Activated CD8-positive, alpha-beta memory T cell treated with anti-CD3 and anti-CD28 coated beads for 36 hours (primary cell): ENCODE measurements around the gene INO80B. TPM values are rescaled to one million over a fixed set of nuclear protein-coding genes. Genes with fewer than 3 reads are reported as not detected.

ENCODE experiments used
- CTCF ChIA-PET: fragments of 350-600 bp; sonication (Branson Sonifier 250); formaldehyde crosslinking; loops from one replicate; lab custom pipeline; 2021; ENCODE audit warnings: antibody characterized with exemption; lab: Charles Lee
- POLR2A ChIA-PET: fragments of 350-600 bp; sonication (Branson Sonifier 250); formaldehyde crosslinking; loops from one replicate; lab custom pipeline; 2021; ENCODE audit warnings: antibody characterized with exemption; lab: Charles Lee
- total RNA-seq, 2 experiments: library from RNA; stranded (reverse); gene quantifications; one replicate each; pipeline ENCODE4 v1.2.3, GENCODE V29; 2021

INO80B gene
- total RNA-seq, 2 experiments from 2014 or later = 40.4 to 41.1 TPM

DNA sequence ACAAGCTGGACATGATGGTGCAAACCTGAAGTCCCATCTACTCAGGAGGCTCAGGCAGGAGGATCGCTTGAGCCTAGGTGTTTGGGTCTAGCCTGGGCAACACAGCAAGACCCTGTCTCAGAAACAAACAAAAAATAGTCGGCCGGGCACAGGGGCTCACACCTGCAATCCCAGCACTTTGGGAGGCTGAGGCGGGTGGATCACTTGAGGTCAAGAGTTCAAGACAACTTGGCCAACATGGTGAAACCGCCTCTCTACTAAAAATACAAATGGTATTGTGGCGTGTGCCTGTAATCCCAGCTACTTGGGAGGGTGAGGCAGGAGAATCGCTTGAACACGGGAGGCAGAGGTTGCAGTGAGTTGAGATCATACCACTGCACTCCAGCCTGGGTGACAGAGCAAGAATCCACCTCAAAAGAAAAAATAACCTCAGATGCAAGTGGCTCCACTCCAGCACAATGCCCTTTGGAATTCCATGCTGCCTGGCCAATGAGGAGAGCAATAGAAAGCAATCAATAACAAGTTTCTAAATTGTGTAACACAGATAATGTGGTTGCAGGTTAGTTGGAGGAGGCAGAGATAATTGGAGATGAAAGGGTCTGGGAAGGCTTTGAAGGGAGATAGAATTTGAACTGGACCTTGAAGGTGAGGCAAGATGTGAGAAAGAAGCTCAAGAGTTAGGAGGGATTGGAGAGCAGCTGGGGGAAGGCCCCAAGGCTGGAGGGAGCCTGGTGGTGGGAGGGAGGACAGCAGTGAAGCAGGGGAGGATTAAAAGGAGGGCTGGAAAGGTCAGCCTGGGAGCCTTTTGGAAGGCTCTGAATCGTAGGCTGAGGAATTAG lies 34.0 kb downstream of the INO80B start:
- POLR2A ChIA-PET = interaction anchor here (0.6 kb wide), 1 partner anchor 18 kb away, joined by 5 read pairs; no protein-coding TSS in a partner anchor
- CTCF ChIA-PET = interaction anchor here (0.7 kb wide), 1 partner anchor 28 kb away, joined by 3 read pairs; no protein-coding TSS in a partner anchor

DNA sequence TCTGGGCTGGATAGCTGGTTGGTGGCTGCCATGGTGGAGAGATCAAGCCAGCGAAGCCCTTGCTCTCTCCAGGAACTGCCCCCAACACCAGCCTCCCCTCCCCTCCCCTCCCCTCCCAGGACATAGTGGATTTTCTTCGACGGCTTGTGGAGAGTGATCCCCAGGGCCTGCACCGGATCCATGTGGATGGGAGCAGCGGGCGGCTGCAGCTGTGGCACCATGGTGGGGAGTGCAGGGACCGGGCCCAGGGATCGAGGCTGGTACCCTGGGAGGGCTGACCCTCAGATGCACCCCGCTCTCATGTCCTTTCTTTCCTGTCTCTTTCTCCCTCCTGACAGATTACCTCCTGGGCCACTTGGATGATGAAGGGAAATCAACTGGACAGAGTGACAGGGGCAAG lies 35.0 kb downstream of the INO80B start:
- ChIA-PET CTCF (no interaction called here), POLR2A (no interaction called here)

DNA sequence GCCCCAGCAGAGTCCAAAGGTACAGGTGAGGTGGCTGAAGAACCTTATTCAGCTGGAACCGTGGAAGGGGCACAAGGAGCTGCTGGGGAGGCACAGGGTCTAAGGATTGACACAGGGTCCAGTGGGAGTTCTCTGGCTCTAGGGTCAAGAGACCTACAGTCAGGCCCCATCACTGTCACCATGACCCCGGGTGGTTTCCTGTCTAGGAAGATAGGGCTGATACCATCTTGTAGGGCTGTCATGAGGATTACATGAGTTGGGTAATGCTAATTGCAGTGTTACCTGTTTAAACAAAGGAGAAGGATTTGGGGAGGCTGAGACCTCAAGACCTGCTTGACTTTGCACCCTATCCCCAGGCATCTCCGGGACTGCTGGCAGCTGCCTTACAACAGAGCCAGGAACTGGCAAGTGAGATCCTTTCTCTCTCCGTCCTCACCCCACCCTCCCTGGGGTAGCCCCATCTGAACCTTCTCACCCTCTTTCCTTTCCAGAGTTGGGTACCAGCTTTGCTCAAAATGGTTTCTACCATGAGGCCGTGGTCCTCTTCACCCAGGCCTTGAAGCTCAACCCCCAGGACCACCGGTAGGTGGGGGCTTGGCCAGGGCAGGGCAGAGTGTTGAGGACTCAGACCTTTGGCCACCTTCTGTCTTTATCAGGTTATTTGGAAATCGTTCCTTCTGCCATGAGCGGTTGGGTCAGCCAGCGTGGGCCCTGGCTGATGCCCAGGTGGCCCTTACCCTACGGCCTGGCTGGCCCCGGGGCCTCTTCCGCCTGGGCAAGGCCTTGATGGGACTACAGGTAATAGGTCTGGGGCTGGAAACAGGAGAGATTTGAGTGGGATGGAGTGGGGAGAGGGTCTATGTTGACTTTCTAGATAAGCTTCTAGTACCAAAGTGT lies 37.0 kb downstream of the INO80B start:
- ChIA-PET POLR2A (interaction anchor here (0.5 to 0.9 kb wide), 2 partner anchors 13 to 16 kb away, joined by 4 to 6 read pairs; no protein-coding TSS in a partner anchor), CTCF (interaction anchor here (0.8 to 1.4 kb wide), 3 partner anchors 9 to 15 kb away, joined by 3 to 5 read pairs (median 3); partner anchors contain the start of genes CCDC142, PCGF1 and TTC31)

DNA sequence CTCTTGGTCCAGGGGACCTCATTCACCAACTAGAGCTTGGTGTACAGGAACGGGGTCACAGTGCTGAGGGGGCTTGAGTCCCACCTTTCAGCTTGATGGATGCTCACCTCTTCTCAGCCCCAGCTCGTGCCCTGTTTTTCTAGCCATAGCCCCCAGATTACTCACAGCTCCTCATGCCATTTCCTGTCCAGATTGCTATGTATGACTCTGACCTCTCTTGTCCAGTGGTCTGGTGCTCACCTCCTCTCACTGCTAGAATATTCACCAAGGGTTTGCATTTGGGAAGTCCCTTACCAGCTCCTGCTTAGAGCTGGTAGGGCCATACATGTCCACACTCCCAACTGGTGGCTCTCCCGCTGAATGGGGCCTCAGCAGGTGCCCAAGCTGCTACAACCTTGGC lies 38.7 kb downstream of the INO80B start:
- POLR2A ChIA-PET = no interaction called here
- CTCF ChIA-PET = no interaction called here

DNA sequence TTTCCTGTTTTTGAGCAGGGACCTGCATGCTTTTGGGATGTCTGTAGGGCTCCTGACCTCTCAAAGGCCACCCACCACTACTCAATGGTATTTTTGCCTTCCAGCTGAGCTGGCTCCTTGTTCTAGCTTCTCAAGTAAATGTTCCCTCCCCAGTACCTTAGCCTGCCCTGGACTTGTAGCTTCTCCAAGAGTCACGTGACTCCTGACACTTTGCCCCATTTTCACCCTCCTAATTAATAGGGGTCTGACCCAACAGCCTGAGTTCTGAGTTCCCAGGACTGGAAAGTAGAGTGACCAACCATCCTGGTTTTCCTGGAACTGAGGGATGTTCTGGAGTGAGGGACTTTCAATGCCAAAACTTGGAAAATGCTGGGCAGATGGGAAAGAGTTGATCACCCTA lies 40.6 kb downstream of the INO80B start:
- ChIA-PET CTCF (interaction anchor here (0.7 kb wide), 1 partner anchor 27 kb away, joined by 3 read pairs; no protein-coding TSS in a partner anchor), POLR2A (no interaction called here)

DNA sequence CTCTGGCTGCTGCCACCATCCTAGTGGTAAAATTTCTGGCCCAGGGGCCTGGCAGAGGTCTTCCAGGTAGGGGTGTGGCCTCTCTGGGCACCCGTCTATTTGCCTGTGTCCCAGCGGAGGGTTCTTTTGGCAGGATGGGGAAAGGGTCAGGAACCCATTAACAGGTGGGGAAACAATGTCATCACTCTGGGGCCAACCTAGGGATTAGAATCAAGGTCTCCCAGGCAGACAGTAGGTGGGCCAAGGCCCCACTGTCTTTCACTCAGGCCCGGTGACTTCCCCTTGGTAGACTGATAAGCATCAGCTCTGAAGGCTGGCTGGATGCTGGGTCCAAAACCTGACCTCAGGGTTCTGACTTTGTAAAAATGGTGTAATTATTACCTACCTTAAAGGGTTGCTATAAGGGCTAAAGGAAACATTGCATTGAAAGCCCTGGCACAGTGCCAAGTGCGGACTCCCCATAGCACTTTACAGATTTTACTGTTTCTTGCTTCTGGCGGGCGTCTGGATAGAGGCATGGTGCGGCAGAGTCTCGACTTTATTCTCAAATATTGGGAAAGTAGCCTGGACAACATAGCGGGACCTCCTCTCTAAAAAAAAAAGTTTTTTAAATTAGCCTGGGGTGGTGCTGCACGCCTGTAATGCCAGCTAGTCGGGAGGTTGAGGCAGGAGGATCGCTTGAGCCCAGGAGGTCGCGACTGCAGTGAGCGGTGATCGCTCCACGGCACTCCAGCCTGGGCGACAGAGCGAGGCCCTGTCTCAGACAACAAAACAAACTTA lies 42.3 kb downstream of the INO80B start:
- ChIA-PET CTCF (no interaction called here), POLR2A (interaction anchor here (0.6 to 0.9 kb wide), 2 partner anchors 10 to 17 kb away, joined by 3 read pairs; partner anchors contain the start of genes PCGF1 and TLX2)

DNA sequence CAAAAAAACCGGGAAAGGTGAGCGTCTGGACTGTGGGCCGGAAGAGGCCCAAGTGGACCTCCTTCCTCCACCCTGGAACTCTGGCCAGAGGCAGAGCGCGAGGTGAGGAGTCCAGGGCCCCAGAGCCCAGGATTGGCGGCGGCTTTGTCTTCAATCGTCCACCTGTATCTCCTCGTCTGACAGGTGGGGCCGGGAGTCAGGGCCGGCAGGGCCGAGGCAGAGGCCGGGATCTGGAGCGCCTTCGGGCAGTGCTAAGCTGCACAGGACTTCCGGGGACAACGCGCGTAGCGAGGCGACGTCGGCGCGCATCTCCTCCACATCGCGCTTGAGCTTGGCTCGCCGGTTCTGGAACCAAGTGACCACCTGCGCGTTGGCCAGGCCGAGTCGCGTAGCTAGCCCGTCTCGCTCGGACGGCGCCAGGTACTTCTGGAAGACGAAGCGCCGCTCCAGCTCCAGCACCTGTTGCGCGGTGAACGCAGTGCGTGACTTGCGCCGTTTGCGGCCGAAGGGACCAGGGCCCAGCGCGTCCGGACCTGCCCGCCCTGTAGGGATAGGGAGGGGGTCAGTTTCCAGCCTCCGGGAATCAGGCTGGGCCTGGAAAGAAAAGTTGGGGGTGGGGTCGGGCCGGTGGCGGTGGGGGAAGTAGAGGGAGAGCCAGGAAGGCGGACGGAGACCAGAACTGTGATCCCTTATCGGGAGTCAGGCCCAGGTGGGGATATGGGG lies 43.1 kb downstream of the INO80B start:
- ChIA-PET CTCF (no interaction called here), POLR2A (interaction anchor here (0.6 to 0.9 kb wide), 2 partner anchors 10 to 16 kb away, joined by 3 read pairs; partner anchors contain the start of genes PCGF1 and TLX2)

DNA sequence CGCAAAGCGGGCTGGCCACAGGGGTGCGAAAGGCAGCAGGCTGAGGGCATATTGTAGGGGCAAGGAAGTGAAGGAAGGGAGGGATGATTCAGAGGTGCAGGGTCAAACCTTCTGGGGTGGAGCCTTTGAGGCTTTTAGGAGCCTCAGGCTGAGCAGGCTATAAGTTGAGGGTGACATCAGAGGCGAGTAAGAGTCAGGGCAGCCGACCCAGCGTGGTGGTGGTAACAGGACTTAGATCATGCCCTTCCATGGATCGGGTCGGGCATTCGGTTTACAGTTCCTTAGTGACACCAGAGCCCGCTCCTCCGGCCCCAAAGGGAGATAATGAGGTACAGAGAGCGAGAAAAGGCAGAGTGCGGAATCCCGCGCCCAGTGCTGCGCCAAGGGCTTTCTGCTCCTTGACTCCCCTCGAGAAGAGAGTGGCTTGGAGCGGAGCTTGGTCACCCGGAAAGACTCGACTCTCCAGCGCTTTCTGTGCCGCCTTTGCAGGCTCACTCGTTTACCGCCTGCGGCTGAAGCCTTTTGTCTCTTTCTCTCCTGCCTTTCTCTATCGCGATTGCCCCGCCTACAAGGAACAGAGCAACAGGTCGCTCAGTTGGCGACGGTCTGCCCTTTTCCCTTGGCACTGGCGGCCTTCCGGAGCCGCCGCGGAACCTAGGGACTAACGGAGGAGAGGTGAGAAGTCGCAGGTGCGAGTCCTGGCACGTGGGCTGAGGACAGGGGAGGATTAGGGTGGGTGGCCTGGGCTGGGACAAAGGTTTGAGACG lies 43.8 kb downstream of the INO80B start:
- POLR2A ChIA-PET = interaction anchor here (0.6 to 1.1 kb wide), 3 partner anchors 15 to 31 kb away, joined by 3 read pairs; partner anchors contain the start of genes AUP1 and TLX2

DNA sequence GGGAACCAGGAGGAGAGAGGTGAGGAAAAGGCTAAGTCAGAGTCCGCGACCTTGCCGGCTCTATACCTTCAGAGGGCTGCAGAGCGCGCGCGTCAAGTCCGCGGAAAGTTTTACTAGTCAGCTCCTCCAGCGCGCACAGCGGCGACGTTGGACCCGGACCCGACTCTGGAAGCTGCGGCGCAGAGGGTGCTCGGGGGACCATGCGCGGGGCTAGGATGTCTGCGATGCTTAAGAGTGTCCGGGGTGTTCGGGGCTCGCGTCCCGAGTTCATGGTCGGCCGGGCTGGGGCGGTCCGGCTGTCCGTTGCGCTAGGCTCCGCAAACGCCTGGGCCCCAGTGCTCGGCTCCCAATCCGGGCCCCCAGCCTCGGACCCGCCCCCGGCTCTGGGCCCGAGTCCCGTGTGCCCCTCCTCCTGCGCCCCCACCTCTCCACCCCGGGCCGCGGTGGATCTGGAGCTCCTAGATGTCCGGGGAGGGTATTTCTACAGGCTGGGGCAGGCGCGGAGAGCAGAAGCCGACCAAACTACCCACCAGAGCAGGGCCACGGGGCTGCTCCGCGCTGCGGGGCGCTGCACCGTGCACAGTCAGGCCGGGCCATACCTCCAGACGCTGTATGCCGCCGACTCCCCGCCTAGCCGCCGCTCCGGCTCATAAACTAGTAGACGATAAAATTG lies 44.5 kb downstream of the INO80B start, which contains the start of gene LBX2:
Gene LBX2 (minus strand): TSS at position 337 of the 673 bp plus-strand sequence. CDS start 66 bp downstream, at position 271.
- CTCF ChIA-PET = interaction anchor here (0.7 to 3.0 kb wide), 4 partner anchors 9 to 76 kb away, joined by 3 to 10 read pairs (median 4); partner anchors contain the start of genes AUP1 and HTRA2
- POLR2A ChIA-PET = interaction anchor here (0.6 to 1.1 kb wide), 2 partner anchors 17 to 30 kb away, joined by 3 read pairs; partner anchors contain the start of gene AUP1

More for the DNA sequence above, 43.8 kb downstream of the INO80B start:
- CTCF ChIA-PET = interaction anchor here (0.7 to 3.0 kb wide), 3 partner anchors 17 to 77 kb away, joined by 3 to 10 read pairs (median 3); partner anchors contain the start of genes AUP1 and HTRA2

DNA sequence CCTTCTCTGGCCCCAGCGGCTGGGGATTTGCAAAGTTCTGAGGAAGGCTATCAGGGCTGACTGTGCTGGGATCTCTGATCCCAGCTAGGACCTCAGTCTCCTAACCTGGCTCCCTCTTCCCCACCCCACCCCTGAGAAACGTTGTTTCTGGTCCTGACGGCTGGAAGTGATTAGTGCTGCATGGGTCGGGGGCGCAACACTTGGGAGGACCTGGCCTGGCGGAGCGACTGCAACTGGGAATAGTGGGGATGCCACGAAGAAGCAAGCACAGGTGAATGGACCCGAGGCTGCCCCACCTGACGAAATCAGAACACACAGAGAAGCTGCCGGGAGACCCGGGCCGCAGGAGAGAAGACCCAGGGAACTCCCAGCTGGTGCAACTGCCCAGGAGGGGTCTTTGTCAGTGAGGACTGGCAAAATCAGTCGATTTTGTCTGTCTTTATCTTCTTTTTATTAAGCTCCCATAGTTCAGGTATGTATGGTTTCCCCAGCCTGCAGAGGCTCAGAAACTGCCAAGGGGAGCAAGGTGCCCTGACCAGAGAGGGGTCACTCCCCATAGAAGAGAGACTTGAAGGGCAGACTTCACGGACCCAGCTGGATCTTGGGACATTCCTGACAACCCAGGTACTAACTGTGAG lies 45.2 kb downstream of the INO80B start:
- CTCF ChIA-PET = interaction anchor here (0.8 to 3.0 kb wide), 5 partner anchors 9 to 75 kb away, joined by 3 to 12 read pairs (median 5); partner anchors contain the start of genes AUP1, CCDC142, HTRA2 and TTC31

DNA sequence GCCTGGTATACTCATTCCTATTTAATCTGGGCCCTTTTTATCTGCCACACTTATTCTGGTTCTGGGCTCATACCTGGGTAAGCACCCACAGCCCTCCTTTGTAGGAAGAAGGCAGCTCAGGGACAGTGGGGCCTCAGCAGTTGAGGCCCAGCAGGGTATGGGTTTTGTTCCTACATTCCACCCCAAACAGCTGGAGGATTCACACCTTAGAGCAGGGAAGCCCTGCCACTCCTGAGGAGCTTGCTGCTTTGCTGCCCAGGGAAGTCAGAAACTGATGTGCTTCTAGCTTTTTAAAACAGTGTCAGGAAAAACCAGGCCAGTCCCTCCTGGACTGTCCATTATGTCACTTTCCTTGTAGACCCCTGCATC lies 45.7 kb downstream of the INO80B start:
- POLR2A ChIA-PET = interaction anchor here (0.5 to 1.3 kb wide), 2 partner anchors 26 to 30 kb away, joined by 4 to 8 read pairs; partner anchors contain the start of genes AUP1 and HTRA2

More for the DNA sequence above, 45.2 kb downstream of the INO80B start:
- POLR2A ChIA-PET = interaction anchor here (1.3 kb wide), 1 partner anchor 30 kb away, joined by 8 read pairs; the partner anchor contains the start of genes AUP1 and HTRA2

DNA sequence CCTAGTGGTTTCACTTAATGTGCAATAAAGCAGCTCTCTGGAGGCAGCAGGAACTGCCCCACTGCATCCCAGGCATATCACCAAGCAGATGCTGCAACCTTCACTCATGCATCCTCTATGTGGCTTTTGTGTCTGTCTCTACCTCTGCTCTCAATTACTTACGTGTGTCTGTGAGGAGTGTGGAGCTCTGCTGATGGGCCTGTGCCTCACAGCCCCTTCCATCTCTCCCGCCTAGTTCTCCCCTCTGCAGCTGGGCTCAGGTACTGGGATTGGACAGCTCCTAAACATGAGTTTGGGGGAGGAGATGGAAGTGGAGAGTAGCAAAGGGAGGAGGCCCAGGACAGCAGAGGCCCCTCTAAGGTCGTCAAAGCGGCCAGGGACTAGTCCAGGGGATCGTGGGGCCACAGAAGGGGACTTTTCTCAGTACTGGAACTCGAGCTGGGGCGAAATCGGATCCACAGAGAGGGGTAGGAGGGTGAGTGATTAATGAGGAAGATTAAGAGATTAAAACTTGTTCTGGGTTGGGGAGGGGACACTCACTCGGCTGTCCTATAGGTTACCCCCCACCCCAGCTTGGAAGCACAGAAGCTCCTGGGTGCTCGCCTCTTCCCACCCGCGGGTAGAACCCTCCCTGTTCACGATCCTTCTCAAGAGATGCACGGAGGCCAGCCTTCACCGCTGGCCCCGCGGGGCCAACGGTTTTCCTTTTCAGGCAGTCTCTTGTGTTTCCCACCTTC lies 46.6 kb downstream of the INO80B start:
- ChIA-PET CTCF (interaction anchor here (0.6 to 3.0 kb wide), 4 partner anchors 16 to 28 kb away, joined by 3 to 12 read pairs (median 7); partner anchors contain the start of genes AUP1, CCDC142, HTRA2 and TTC31), POLR2A (interaction anchor here (1.3 kb wide), 1 partner anchor 29 kb away, joined by 8 read pairs; the partner anchor contains the start of genes AUP1 and HTRA2)

More for the DNA sequence above, 45.7 kb downstream of the INO80B start:
- CTCF ChIA-PET = interaction anchor here (1.1 to 3.0 kb wide), 4 partner anchors 8 to 29 kb away, joined by 4 to 12 read pairs (median 8); partner anchors contain the start of genes AUP1, CCDC142, HTRA2 and TTC31

DNA sequence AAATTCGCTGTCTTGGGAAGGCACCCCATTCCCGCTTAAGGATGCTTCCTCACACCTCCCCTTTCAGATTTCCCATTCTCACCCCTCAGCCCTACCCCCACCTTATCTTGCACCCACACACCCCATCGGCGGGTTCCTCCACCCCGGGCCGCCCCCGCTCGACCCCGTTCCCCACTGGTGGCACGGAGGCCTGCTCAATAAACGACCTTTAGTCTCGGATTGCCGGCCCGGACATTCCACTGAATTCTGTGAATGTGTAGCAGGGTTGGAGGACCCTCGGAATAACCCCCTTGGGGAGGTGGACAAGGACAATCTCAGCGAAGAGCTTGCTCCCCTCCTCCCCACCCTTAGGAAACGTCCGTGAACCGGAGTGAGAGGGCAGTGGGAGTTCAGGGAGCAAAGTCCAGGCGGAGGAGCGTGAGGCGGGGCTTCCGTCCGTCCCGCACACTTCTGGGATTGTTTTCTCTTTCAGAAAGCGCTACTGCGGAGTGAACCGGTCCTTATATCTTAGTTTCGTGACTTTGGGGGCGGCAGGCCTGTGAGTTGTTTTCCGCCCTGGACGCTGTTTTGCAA lies 47.3 kb downstream of the INO80B start:
- ChIA-PET POLR2A (no interaction called here), CTCF (interaction anchor here (3.0 kb wide), 1 partner anchor 19 kb away, joined by 12 read pairs; the partner anchor contains the start of genes CCDC142 and TTC31)
